Chondrocyte (in vitro differentiated cells): ENCODE measurements around the gene TLL1. TPM values are rescaled to one million over a fixed set of nuclear protein-coding genes. Genes with fewer than 3 reads are reported as not detected.

Experiments
- DNase-seq: peaks from one replicate; pipeline ENCODE4 v3.0.0; 2021; ENCODE audit warnings: mixed read lengths, low spot score
- H3K27ac Mint-ChIP-seq: one replicate; pipeline ENCODE4 v1.8.0; 2021; ENCODE audit warnings: mild to moderate bottlenecking, moderate library complexity, mixed read lengths; ENCODE audit not compliant: unreplicated experiment
- H3K27me3 Mint-ChIP-seq: 2 replicates; pipeline ENCODE4 v1.8.0; 2021; ENCODE audit warnings: low read depth, mixed read lengths
- H3K36me3 Mint-ChIP-seq: 2 replicates; pipeline ENCODE4 v1.8.0; 2021; ENCODE audit warnings: low read depth, mixed read lengths
- H3K4me1 Mint-ChIP-seq: 2 replicates; pipeline ENCODE4 v1.8.0; 2021; ENCODE audit warnings: low read depth, mild to moderate bottlenecking, mixed read lengths
- H3K4me3 Mint-ChIP-seq: one replicate; pipeline ENCODE4 v1.8.0; 2021; ENCODE audit warnings: mild to moderate bottlenecking, moderate library complexity, mixed read lengths; ENCODE audit not compliant: unreplicated experiment
- H3K9me3 Mint-ChIP-seq: 2 replicates; pipeline ENCODE4 v1.8.0; 2021; ENCODE audit warnings: low read depth, mixed read lengths
- CTCF ChIP-seq: fragments of 200-600 bp; sonication (generic); IDR thresholded peaks from 2 replicates; pipeline ENCODE4 v1.5.0; 2021; ENCODE audit warnings: antibody characterized with exemption, mild to moderate bottlenecking, moderate library complexity
- total RNA-seq: library from RNA; stranded (reverse); gene quantifications from 3 replicates; pipeline ENCODE4 v1.2.1, GENCODE V29; 2021

TLL1 gene
- total RNA-seq, 1 donor from 2014 or later = 3.4 TPM

GRCh38 chr4:165838575-165838974, 34.5 kb upstream of the TLL1 start:
- Mint-ChIP-seq H3K9me3 (no peaks in the 10 kb centered on the region), H3K36me3 (no peaks in the 10 kb centered on the region), H3K4me3 (no peak overlapping the region), H3K27ac (no peak overlapping the region), H3K4me1 (no peaks in the 10 kb centered on the region), H3K27me3 (peaks cover 13% of the 10 kb centered on the region)
- TF ChIP-seq CTCF = no peak
- DNase-seq = no peak

GRCh38 chr4:165839615-165840333, 33.3 kb upstream of the TLL1 start:
- Mint-ChIP-seq H3K4me1 (no peaks in the 10 kb centered on the region), H3K27me3 (peaks cover 11% of the 10 kb centered on the region), H3K4me3 (no peak overlapping the region), H3K27ac (no peak overlapping the region), H3K9me3 (no peaks in the 10 kb centered on the region), H3K36me3 (no peaks in the 10 kb centered on the region)
- DNase-seq = no peak
- TF ChIP-seq CTCF = no peak

GRCh38 chr4:165842684-165843083, 30.4 kb upstream of the TLL1 start:
- Mint-ChIP-seq H3K4me1 (no peaks in the 10 kb centered on the region), H3K4me3 (no peak overlapping the region), H3K27me3 (peaks cover 9% of the 10 kb centered on the region), H3K9me3 (no peaks in the 10 kb centered on the region), H3K27ac (no peak overlapping the region), H3K36me3 (no peaks in the 10 kb centered on the region)
- TF ChIP-seq CTCF = no peak
- no peak for DNase-seq

- Mint-ChIP-seq H3K4me3 (no peak overlapping the region), H3K27me3 (peaks cover 6% of the 10 kb centered on the region), H3K9me3 (no peaks in the 10 kb centered on the region), H3K36me3 (no peaks in the 10 kb centered on the region), H3K4me1 (no peaks in the 10 kb centered on the region), H3K27ac (no peak overlapping the region)
- TF ChIP-seq CTCF = no peak
- DNase-seq = no peak
Observed at GRCh38 chr4:165844161-165844560, 28.9 kb upstream of the TLL1 start.

GRCh38 chr4:165851256-165851655, 21.8 kb upstream of the TLL1 start:
- Mint-ChIP-seq H3K4me3 (no peak overlapping the region), H3K4me1 (no peaks in the 10 kb centered on the region), H3K9me3 (no peaks in the 10 kb centered on the region), H3K36me3 (no peaks in the 10 kb centered on the region), H3K27me3 (no peaks in the 10 kb centered on the region), H3K27ac (no peak overlapping the region)
- no peak for DNase-seq
- TF ChIP-seq CTCF = no peak
